A204.1 (cell line): ENCODE measurements around the gene CAMK2G.

ENCODE experiments used
- FAIRE-seq: peaks from 2 replicates; lab custom pipeline; 2012; peaks lifted over from hg19 to GRCh38; lab: Jason Lieb, UNC

The CAMK2G gene

DNA sequence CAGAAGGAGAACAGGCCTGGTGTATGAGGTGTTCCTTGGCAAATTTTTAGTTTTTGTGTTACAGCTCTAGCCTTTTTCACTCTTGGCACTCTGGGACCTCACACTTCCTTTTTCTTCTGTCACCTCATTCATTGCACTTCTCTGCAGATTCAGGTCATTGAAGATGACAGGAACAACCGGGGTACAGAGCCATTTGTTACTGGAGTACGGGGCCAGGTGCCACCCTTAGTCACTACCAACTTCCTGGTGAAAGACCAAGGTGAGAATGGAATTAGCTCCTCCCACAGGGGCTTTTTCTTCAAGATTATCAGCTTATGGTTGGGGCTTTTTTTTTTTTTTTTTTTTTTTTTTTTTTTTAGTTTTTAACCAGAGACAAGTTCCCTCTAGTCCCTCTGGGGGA, 111.0 kb downstream of the CAMK2G start:
- no peak for FAIRE-seq

DNA sequence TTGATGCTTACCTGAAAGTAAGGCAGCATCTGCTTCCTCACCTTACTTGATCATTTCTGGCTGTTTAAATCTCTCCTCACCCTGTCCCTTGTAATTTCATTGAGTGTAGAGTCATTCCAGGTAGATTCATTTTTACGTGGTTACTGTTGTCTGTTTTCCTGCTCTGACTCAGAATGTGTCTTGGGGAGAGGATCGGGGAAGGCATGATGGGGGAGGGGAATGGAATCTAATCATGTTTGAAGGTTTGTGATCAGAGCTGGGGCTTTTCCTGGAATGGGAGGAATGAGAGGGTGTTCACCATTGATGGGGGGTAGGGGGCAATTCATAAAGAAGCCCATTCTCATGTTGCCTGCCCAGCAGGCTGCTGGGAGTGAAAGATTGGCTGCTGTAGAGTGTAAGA, 111.4 kb downstream of the CAMK2G start:
- no peak for FAIRE-seq
